Ovary (tissue), 3 donors: ENCODE data around the gene TPCN2.

Experiments used
- CTCF ChIP-seq, 3 donors: fragments of 450-650 bp in 2 of 3; fragments of 200-600 bp in 1 of 3; IDR thresholded peaks; one replicate each; pipeline versions ENCODE4 v1.5.1 to v1.8.0; 2016 to 2022; ENCODE audit warnings: antibody characterized with exemption in 3 of 3, mild to moderate bottlenecking in 1 of 3
- EP300 ChIP-seq: sonication (generic); formaldehyde crosslinking; IDR thresholded peaks from one replicate; pipeline ENCODE4 v1.6.1; 2017; ENCODE audit warnings: antibody characterized with exemption
- POLR2A ChIP-seq: fragments of 450-650 bp; IDR thresholded peaks from one replicate; pipeline ENCODE4 v1.6.1; 2017; ENCODE audit warnings: antibody characterized with exemption, mild to moderate bottlenecking, moderate library complexity
- donor health status: DM: no; HTN: no; CAD: no.

GRCh38 chr11:69148377-69148762, 99.6 kb downstream of the TPCN2 start:
- no peak for TF ChIP-seq EP300
- no peak for TF ChIP-seq CTCF (IDR thresholded peaks at IDR 0.05)
- TF ChIP-seq POLR2A = no peak
